C1 segment of cervical spinal cord (tissue), 14 donors: ENCODE data around the gene RNF157.

Experiments
- DNase-seq, 14 donors: peaks; one replicate each; lab custom pipeline; 2025; lab: John Stamatoyannopoulos, UW

Gene RNF157

DNA sequence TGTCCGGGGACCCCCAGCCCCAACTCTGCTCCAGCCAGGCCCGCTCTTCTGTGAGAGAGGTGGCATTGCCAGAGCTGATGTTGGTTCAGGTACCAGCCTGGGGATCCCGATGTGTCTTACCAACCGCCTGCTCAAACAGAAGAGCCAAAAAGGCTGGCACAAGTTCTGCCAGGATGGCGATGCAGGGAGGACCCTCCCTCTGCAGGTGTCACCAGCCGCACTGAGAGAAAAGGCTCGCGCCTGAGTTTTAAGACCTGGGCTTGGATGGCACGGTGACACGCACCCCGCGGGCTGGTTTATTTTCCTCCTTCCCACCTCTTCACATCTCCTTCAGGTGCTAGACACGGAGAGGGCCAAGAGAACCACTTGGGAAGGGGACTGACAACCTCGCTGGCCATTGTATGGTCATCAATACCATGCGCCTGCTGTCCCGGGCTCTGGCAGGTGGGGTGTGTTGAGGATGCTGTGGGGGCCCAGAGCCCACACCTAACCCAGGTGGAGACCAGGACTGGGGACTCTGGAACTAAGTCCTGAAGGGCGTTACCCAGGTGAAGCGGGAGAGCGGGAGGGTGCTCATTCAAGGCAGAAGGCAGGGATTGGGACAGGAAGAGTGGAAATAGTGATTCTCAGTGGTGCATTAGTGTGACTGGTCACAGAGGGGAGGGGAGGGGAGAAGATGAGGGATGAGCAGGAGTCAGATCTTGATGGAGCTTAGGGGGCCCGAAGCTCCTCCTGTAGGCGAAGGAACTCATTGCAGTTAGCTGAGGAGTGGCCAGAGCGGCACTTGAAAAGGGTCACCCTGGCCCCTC, 115.5 kb downstream of the RNF157 start:
- no peak for DNase-seq

DNA sequence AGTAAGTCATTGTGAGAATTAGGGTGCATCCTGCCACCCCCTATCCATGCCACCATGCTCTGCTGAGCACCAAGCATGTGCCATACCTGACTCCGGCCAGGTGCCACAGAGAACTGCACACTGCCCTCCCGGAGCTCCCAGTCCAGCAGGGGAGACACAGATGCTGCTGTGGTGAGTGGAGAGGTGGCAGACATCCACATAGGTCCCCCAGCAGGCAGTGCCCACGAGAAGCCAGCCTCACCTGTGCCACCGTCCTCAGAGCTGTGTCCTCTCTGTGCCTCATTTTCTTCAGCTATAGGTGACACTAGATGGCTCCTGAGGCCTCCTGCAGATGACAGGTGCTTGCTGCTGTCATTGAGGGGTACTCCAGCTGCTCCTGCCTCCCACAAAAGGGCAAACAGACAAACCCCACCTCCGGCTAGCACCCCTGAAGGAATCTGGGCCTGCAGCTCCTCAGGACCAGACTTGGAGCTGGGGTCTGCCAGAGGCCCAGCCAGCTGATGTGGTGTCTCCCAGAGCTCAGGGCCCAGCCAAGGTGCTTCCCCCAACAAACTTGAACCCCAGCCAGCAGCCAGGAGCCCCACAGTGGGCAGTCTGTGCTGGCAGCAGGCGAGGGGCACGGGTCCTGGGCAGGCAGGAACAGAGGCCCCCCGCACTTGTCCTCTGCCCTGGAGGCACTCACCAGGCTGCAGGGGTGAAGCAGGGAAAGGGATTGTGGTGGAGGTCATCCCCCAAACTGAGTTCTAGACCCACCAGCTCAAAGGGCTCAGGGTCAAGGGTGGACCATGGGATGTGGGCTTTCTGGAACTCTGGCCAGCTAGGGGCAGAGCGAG, 116.3 kb downstream of the RNF157 start:
- no peak for DNase-seq

DNA sequence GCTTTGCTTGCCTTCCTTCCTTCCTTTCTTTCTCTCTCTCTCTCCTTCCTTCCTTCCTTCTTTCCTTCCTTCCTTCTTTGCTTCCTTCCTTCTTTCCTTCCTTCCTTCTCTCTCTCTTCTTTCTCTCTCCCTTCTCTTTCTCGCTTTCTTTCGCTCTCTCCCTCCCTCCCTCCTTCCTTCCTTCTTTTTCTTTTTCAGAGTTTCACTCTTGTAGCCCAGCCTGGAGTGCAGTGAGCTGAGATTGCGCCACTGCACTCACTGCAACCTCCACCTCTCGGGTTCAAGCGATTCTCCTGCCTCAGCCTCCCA, 117.1 kb downstream of the RNF157 start:
- no peak for DNase-seq

DNA sequence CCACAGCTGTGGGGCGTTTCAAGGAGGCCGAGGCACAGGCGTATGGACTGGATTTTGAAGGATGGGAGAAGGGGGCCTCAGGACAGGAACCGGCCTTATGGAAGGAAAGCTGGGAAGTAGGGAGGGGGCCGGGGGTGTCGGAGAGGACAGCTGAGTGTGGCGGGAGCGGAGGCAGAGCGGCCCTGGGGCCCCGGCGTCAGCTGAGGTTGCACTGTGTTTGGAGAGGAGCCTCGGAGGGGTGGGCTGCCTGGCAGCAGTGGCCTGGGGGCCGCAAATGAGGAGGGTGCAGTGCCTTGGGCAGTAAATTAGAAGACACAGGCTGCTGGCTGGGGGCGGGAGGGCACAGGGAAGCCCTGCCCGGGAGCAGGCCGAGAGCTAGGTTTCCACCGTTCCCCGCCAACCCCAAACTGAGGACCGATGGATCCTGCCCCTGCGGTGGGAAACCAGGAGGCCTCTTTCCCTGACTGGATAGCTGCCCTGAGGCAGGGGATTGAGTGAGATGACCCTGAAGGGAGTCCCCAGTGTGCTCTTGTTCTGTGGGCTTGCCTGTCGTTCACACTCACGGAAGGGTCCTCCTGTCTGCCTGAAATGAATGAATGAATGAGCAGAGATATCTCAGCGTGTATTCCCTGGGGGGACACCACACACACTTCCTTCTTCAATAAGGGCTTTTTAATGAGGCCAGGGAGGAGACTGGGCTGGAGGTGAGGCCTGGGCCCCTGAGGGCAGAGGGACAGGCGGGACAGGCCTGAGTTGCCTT, 117.7 kb downstream of the RNF157 start:
- DNase-seq: no peak

DNA sequence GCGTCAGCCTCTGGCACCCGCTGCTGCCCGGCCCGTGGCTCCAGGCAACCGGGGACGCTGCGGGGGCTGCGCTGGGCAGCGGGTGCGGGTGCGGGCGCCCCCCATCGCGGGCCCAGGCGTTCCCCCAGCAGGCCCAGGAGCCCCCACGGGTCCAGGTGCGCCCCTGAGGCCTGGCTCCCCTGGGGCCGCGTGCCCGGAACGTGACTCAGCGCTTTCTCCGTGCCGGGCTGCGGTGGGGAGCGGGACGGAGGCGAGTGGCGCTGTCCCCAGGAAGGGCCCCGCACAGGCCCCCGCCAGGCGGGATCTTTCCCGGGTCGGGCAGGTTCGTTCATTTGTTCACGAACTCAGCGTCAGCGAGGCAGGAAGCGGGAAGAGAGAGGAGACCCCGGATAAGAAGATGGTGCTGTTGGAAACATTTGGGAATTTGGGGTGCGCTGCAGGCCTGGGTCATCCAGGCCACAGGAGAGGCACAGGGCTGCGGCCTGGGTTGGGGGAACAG, 118.3 kb downstream of the RNF157 start:
- DNase-seq: peak in 2 of 14 donors; percentile 34 to 49

DNA sequence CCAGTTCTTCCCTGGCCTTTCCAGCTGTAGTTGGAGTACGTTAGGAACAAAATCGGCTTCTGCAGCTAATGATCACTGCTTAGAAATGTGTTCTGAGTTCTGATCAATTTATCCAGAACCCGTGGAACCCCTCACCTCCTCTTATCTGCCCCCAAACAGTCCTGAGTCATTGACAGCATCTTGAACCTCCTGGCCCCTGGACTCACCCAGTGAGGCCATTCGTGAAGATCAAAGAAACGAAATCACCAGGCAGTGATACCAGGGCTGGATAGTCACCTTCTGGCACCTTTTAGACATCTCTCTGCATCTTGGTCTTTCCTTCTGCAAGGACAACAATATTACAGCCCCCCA, 119.7 kb downstream of the RNF157 start:
- no peak for DNase-seq

DNA sequence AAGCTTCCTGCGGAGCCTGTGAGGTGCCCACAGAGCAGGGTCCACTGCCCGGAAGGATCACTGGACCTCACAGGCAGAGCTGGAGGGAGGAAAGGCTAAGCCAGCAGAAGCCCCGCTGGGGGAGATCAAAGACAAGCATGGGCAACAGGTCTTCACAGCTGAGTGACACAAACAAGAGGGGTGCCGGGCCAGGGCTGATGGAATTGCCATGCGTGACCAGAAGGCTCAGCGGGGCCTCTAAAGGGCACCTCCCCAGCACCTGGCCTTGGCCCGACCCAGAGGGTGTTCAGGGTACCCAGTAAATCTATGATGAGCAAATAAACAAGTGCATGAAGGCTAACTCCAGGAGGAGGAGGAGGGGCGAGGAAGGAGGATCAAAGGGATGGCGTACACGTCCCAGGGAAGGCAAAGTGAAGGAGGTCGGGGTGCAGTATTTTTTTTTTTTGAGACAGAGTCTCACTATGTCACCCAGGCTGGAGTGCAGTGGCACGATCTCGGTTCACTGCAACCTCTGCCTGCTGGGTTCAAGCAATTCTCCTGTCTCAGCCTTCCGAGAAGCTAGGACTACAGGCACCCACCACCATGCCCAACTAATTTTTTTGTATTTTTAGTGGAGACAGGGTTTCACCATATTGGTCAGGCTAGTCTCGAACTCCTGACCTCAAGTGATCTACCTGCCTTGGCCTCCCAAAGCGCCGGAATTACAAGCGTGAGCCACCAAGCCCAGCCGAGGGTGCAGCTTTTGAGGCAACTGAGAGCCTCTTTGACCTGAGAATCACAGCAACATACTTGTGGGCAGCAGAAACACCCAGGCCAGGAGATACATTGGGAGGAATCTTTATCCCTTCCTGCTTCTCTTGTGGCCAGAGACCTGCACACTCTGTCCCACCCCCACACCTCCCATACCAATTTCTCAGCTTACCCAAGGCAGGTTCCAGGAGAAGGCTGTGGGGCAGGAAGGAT, 120.6 kb downstream of the RNF157 start:
- no peak for DNase-seq

DNA sequence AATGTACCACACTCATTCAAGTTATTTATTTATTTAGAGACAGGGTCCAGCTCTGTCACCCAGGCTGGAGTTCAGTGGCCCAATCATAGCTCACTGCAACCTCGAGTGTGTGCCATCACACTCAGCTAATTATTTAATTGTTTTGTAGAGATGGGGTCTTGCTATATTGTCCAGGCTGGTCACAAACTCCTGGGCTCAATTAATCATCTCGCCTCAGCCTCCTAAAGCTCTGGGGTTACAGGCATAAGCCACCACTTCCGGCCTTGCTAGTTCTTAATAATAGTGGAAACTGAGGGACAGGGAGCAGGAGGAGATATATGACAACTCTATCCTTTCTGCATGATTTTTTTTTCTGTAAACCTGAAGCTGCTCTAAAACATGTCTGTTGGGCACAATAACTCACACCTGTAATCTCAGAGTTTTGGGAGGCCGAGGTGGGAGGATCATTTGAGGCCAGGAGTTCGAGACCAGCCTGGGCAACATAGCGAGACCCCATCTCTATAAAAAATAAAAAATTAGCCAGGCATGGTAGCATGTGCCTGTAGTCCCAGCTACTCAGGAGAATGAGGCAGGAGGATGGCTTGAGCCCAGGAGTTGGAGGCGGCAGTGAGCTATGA, 125.0 kb downstream of the RNF157 start:
- no peak for DNase-seq

DNA sequence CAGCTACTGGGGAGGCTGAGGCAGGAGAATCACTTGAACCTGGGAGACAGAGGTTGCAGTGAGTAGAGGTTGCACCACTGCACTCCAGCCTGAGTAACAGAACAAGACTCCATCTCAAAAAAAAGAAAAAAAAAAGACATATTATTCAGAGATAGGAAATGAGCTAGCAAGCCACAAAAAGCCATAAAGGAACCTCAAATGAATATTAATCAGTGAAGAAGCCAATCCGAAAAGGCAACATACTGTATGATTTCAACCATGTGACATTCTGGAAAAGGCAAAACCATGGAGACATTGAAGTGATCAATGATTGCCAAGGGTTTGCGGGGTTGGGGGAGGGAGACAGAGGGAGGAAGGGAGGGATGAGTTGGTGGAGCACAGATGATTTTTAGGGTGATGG, 128.3 kb downstream of the RNF157 start:
- DNase-seq: no peak

DNA sequence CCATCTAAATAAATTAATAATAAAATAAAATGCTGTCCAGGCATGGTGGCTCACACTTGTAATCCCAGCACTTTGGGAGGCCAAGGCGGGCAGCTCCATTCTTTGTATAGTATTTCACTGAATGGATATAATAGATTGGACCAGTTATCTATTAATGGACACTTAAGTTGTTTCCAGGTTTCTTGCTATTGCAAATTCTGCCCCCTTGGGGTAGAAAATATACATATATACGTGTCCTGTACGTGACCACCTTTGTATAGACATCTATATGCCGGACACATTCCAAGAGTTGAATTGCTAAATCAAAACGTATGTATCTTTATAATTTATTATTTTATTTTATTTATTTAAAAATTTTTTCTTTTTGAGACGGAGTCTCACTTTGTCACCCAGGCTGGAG, 132.8 kb downstream of the RNF157 start:
- no peak for DNase-seq

DNA sequence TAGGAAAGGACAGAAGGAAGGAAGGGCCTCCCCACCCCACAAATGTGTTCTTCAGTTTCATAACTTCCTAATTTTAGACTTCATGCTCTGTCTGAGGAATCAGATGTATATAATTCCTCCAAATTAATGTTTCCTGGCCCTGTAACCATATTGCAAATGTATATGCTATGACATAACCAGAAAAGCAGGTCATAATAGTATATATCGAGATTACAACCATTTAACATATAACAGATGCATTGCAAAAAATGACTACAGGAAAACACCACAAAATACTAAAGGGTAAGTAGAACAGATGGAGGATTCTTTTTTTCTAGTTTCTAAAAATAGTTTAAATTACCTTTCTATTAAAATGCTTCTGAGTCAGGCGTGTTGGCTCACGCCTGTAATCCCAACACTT, 133.6 kb downstream of the RNF157 start:
- peak in 1 of 14 donors; percentile 43 for DNase-seq

DNA sequence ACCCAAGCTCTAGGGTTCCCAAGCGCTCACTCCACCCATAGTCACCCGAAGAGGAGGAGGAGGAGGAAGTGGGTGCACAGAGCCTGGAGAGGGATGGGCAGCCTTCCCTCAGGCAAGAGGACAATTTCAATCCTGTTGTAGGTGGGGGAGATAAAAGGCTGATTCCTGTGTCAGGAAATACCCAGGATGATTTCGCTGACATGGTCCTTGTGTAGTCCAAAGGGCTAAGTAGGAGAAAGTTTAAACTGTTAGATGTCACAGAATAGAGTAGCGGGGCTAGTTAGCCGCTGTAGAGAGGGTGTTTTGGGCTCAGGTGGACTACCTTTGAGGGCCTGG, 135.4 kb downstream of the RNF157 start:
- no peak for DNase-seq

DNA sequence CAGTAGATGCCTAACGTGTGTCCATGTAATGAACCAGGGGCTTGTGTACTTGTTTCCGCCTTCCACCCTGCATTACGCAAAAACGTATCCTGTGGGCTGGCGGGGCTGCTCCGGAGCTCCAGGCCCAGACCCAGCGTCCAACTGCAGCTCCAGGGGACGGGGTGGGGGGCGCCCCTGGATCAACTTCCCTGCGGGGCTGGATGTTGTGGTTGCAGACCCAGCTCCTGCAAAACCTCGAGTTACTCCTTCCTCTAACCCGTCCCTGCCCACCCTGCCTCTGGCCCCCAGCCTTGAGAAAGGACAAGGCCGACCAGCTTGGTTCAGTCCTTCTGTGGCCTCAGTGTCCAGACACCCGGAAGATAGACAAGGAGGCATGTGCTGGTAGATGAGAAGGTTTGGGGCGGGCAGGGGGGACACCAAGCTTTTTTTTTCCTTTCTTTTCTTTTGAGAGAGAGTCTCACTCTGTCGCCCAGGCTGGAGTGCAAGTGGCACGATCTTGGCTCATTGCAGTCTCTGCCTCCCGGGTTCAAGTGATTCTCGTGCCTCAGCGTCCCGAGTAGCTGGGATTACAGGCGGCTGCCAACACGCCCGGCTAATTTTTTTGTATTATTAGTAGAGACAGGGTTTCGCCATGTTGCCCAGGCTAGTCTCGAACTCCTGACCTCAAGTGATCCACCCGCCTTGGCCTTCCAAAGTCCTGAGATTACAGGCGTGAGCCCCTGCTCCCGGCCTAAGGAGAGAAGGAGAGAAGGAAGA, 136.0 kb downstream of the RNF157 start:
- DNase-seq: no peak

DNA sequence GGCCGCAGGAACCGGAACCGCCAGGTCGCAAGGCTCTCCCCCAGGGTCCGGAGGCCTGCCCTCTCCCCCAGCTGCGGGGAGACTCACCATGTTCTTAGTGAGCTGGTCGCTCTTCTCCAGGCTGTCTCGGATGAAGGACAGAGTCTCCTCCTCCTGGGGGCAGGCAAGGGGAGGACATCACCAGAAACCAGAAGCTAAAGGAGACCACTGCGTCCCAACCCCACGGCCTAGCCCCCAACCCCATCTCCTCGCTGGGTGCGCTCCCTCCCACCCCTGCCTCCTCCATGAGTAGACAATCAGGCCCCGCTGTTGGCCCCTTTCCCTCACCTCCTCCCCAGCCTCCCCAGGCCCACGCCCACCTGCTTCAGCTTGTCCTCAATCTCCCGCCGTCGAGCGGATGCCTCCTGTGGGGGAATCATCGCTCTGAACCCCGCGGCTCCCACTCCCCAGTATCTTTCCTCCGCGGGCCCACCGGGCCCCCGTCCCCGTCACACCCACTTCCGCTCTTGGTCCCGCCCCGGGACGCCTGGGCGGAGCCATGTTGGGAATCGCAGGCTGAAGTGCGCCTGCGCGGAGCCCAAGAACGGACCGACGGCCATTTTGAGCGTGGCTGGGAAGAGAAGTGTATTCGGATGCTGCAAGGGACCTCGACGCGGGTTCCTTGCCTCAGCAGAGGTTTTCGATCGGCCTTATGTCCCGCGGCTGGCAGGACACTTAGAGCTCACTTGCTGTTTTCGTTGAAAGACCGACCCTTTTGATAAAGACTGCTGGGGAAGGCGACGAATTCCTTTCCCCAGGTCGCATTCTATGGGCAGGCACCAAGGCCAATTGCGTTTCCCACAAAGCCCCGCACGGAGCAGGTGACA, 136.8 kb downstream of the RNF157 start, which contains the start of gene EXOC7:
TSS of gene EXOC7 (minus strand) at position 514 of the 866 bp plus-strand sequence. CDS start at position 419, 95 bp downstream.
- peak; percentile 35 to 93 (median 86) for DNase-seq

DNA sequence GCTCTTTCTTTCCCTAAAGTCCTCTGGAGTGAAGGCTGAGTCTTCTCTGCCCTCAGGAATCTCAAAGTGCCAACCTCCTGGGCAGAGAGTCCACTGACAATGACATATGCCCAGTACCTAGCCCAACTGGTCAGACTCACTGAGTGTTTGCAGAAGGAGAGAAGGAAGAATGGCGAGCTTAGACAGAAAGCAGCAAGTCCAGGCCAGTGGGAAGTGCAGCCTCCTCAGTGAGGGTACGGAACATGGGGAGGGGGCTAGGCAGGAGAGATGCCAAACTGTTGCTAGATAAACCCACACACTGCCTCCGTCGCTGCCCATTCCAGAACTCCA, 137.4 kb downstream of the RNF157 start:
- DNase-seq: no peak

DNA sequence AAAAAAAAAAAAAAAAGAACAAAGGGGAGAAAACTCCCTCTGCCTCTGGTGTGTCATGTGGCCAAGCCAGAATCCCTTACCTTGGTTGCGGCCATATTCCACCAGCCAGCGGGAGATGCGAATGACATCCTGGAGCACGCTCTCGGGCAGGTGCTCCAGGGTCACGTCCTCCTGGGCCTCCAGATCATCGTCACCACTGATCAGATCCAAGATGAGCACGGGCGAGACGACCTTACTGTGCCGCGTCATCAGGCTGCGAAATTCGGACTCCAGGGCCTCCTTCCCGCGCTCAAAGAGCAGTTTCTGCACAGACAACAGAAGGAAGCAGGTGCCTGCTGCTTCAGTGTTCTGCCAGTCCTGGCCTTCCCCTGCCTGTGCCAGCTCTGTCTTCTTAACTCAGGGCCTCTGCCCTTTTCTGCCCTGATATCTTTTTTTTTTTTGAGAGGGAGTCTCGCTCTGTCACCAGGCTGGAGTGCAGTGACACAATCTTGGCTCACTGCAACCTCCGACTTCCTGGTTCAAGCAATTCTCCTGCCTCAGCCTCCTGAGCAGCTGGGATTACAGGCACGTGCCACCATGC, 142.5 kb downstream of the RNF157 start:
- no peak for DNase-seq

DNA sequence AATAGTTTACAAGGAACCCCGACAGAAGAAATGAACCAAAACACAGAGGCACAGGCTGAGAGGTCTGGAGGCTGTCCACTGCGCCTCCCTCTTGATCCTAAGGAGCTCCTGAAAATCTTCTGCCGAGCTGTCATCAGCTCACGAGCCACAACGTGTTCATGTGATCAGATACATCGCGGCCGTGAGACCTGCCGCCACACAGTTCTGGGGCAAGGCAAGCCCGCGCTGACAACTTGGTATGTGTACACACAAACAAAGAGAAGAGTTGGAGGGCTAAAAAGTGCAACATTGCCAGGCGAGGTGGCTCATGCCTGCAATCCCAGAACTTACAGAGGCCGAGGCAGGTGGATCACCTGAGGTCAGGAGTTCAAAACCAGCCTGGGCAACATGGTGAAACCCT, 144.3 kb downstream of the RNF157 start:
- no peak for DNase-seq

DNA sequence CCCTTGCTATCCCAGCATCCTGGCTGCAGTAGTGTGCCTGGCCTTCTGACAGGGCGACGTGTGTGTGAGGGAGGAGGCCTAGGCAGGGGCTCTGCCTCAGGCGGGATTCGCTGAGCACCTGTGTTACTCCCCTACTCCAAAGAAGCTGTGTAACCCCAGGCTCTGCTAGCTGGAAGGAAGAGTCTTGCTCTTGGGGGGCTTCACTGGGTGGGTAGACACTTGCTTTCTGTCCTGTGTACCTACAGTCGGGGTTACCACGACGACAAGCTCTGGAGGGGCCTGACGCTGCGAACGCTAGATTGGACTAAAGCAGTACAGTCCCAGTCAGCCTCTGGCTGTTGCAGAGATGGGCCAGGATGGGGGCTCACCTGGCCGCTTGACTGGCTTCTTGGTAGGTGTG, 146.2 kb downstream of the RNF157 start:
- no peak for DNase-seq
